ENCODE results near the gene PTGES.

DNA sequence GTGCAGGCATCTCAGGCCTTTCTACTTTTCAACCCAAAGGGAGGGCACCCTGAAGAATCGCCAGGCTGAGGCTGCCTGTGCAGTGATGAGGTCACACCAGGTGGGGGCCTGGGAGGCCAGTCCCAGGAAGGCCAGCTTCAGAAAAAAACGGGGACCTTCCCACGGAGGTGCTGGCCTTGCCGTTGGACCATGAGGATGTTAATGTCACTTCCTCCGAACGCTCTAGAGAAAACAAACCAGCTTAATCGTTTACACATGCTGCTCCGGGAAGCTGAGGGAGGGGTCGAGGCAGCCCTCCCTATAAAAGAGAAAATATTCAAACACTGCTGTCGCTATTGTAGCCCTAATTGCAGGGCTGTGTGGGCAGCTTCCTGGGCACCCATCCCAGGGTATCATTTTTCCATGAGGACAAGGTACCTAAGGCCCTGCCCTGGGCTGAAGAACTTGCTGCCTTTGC, 27.0 kb downstream of the PTGES start:
- TF ChIP-seq, protein P1, sequence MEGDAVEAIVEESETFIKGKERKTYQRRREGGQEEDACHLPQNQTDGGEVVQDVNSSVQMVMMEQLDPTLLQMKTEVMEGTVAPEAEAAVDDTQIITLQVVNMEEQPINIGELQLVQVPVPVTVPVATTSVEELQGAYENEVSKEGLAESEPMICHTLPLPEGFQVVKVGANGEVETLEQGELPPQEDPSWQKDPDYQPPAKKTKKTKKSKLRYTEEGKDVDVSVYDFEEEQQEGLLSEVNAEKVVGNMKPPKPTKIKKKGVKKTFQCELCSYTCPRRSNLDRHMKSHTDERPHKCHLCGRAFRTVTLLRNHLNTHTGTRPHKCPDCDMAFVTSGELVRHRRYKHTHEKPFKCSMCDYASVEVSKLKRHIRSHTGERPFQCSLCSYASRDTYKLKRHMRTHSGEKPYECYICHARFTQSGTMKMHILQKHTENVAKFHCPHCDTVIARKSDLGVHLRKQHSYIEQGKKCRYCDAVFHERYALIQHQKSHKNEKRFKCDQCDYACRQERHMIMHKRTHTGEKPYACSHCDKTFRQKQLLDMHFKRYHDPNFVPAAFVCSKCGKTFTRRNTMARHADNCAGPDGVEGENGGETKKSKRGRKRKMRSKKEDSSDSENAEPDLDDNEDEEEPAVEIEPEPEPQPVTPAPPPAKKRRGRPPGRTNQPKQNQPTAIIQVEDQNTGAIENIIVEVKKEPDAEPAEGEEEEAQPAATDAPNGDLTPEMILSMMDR (IDR thresholded peaks at IDR 0.05; ENCODE audit: low read depth, low read length), result no peak
- TF ChIP-seq POLR2A (IDR thresholded peaks at IDR 0.05; ENCODE audit: extremely low read depth, insufficient read length) (no peak), MYC (IDR thresholded peaks at IDR 0.05; ENCODE audit: low read depth, low read length) (no peak)
- TF ChIP-seq, protein P2, sequence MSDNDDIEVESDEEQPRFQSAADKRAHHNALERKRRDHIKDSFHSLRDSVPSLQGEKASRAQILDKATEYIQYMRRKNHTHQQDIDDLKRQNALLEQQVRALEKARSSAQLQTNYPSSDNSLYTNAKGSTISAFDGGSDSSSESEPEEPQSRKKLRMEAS (IDR thresholded peaks at IDR 0.05; ENCODE audit: low read depth, low read length), result no peak
